ACC112 (cell line): Measurements from ENCODE around the gene DYRK1B.

Source experiments
- H2AFZ ChIP-seq: fragments of 200-600 bp; sonication (generic); one replicate; pipeline ENCODE4 v1.6.0; 2017; ENCODE audit warnings: antibody characterized with exemption, low read length; ENCODE audit not compliant: unreplicated experiment
- H3K27ac ChIP-seq: fragments of 200-600 bp; sonication (generic); 2 replicates; pipeline ENCODE4 v1.5.1; 2014; ENCODE audit warnings: low read depth, mild to moderate bottlenecking, antibody characterized with exemption, low read length, moderate library complexity
- H3K27me3 ChIP-seq: fragments of 200-600 bp; sonication (generic); 2 replicates; pipeline ENCODE4 v1.6.1; 2014; ENCODE audit warnings: mild to moderate bottlenecking, antibody characterized with exemption, low read length, moderate library complexity, mixed read lengths; ENCODE audit not compliant: insufficient read depth
- H3K36me3 ChIP-seq: fragments of 200-600 bp; sonication (generic); 2 replicates; pipeline ENCODE4 v1.6.1; 2016; ENCODE audit warnings: mild to moderate bottlenecking, antibody characterized with exemption, low read length, moderate library complexity, mixed read lengths; ENCODE audit not compliant: insufficient read depth
- H3K4me1 ChIP-seq: fragments of 200-600 bp; sonication (generic); one replicate; pipeline ENCODE4 v1.6.1; 2016; ENCODE audit warnings: low read length, mixed read lengths; ENCODE audit not compliant: insufficient read depth, unreplicated experiment, control insufficient read depth
- H3K4me3 ChIP-seq: fragments of 200-600 bp; sonication (generic); 2 replicates; pipeline ENCODE4 v1.5.1; 2014; ENCODE audit warnings: mild to moderate bottlenecking, low read depth, low read length
- H3K79me2 ChIP-seq: fragments of 200-600 bp; sonication (generic); one replicate; pipeline ENCODE4 v1.6.0; 2016; ENCODE audit warnings: low read length; ENCODE audit not compliant: control insufficient read depth, unreplicated experiment, insufficient read depth

The DYRK1B gene

GRCh38 chr19:39780894-39781293 is 53.1 kb downstream of the DYRK1B start:
- no peaks in the 10 kb centered on the region for H3K79me2 ChIP-seq
- H3K27me3 ChIP-seq = peaks cover 73% of the 10 kb centered on the region
- H2AFZ ChIP-seq = no peak overlapping the region
- no peaks in the 10 kb centered on the region for H3K4me1 ChIP-seq
- no peak overlapping the region for H3K27ac ChIP-seq
- H3K36me3 ChIP-seq = no peaks in the 10 kb centered on the region
- H3K4me3 ChIP-seq = no peak overlapping the region

- H3K36me3 ChIP-seq = no peaks in the 10 kb centered on the region
- no peaks in the 10 kb centered on the region for H3K4me1 ChIP-seq
- no peak within 1 kb of the TSS for H2AFZ ChIP-seq
- H3K27ac ChIP-seq = no peak within 1 kb of the TSS
- H3K4me3 ChIP-seq = no peak within 1 kb of the TSS
- H3K27me3 ChIP-seq = peaks cover 64% of the 10 kb centered on the region
- H3K79me2 ChIP-seq = no peaks in the 10 kb centered on the region
These were observed 55.2 kb downstream of the DYRK1B start, which contains the start of gene LEUTX for GRCh38 chr19:39778763-39779162. Gene LEUTX (plus strand): TSS chr19:39778854. CDS start chr19:39778921, 67 bp downstream.
